H9 (cell line): ENCODE data around the gene EIF4H. TPM values are rescaled to one million over a fixed set of nuclear protein-coding genes. Genes with fewer than 3 reads are reported as not detected.
"Not testable (repeated sequence)": the region's sequence is repeated elsewhere in the genome, so short reads cannot be mapped to it uniquely, and the experiment has no call there.

Experiments
- DNase-seq: peaks from one replicate; pipeline ENCODE4 v3.0.0-alpha.2; 2017
- H2AFZ ChIP-seq: one replicate; pipeline ENCODE4 v1.6.1; 2013; ENCODE audit warnings: mild to moderate bottlenecking, low read length, control low read depth, moderate library complexity
- H2AK5ac ChIP-seq: 2 replicates; pipeline ENCODE4 v1.6.1; 2013; ENCODE audit warnings: low read length, control low read depth, mixed read lengths; ENCODE audit not compliant: insufficient read length
- H2BK120ac ChIP-seq: one replicate; pipeline ENCODE4 v1.6.1; 2013; ENCODE audit warnings: low read depth, mild to moderate bottlenecking, low read length, control low read depth, inconsistent platforms; ENCODE audit not compliant: poor library complexity, severe bottlenecking
- H2BK12ac ChIP-seq: 2 replicates; pipeline ENCODE4 v1.6.1; 2013; ENCODE audit warnings: low read length, control low read depth, mixed read lengths, low read depth; ENCODE audit not compliant: insufficient read length
- H2BK15ac ChIP-seq: 2 replicates; pipeline ENCODE4 v1.6.1; 2013; ENCODE audit warnings: low read depth, low read length, control low read depth
- H2BK20ac ChIP-seq: one replicate; pipeline ENCODE4 v1.6.1; 2013; ENCODE audit warnings: low read depth, mild to moderate bottlenecking, low read length, control low read depth, inconsistent platforms; ENCODE audit not compliant: poor library complexity, severe bottlenecking
- H2BK5ac ChIP-seq: 2 replicates; pipeline ENCODE4 v1.6.1; 2013; ENCODE audit warnings: low read length, control low read depth, mixed read lengths; ENCODE audit not compliant: insufficient read length
- H3K14ac ChIP-seq: 2 replicates; pipeline ENCODE4 v1.6.1; 2013; ENCODE audit warnings: low read length, control low read depth; ENCODE audit not compliant: insufficient read depth
- H3K18ac ChIP-seq: 2 replicates; pipeline ENCODE4 v1.6.1; 2013; ENCODE audit warnings: low read depth, mild to moderate bottlenecking, mixed read lengths, low read length, control low read depth; ENCODE audit not compliant: insufficient read length
- H3K23ac ChIP-seq: 2 replicates; pipeline ENCODE4 v1.6.1; 2013; ENCODE audit warnings: low read length, control low read depth, mixed read lengths, low read depth; ENCODE audit not compliant: insufficient read length
- H3K23me2 ChIP-seq: 2 replicates; pipeline ENCODE4 v1.6.1; 2013; ENCODE audit warnings: low read depth, mild to moderate bottlenecking, mixed read lengths, low read length, control low read depth; ENCODE audit not compliant: insufficient read length, poor library complexity, severe bottlenecking
- H3K27ac ChIP-seq: 2 replicates; pipeline ENCODE4 v1.5.1; 2013; ENCODE audit warnings: low read length, control low read depth, mixed read lengths, low read depth; ENCODE audit not compliant: insufficient read length
- H3K27me3 ChIP-seq: 2 replicates; pipeline ENCODE4 v1.6.1; 2013; ENCODE audit warnings: low read length, control low read depth, inconsistent platforms; ENCODE audit not compliant: insufficient read depth
- H3K4ac ChIP-seq: 2 replicates; pipeline ENCODE4 v1.6.1; 2013; ENCODE audit warnings: low read depth, mild to moderate bottlenecking, control low read depth, inconsistent platforms, low read length, moderate library complexity
- H3K4me1 ChIP-seq: 2 replicates; pipeline ENCODE4 v1.6.1; 2013; ENCODE audit warnings: low read length, control low read depth, inconsistent platforms; ENCODE audit not compliant: insufficient read depth
- H3K4me2 ChIP-seq: 2 replicates; pipeline ENCODE4 v1.6.1; 2013; ENCODE audit warnings: low read length, control low read depth, mixed read lengths; ENCODE audit not compliant: insufficient read length, insufficient read depth
- H3K56ac ChIP-seq: 2 replicates; pipeline ENCODE4 v1.6.1; 2013; ENCODE audit warnings: low read depth, mild to moderate bottlenecking, mixed read lengths, low read length, control low read depth; ENCODE audit not compliant: insufficient read length
- H3K79me1 ChIP-seq: 2 replicates; pipeline ENCODE4 v1.6.1; 2013; ENCODE audit warnings: low read depth, mild to moderate bottlenecking, moderate library complexity, low read length, control low read depth, inconsistent platforms; ENCODE audit not compliant: insufficient read depth, poor library complexity, severe bottlenecking
- H3K79me2 ChIP-seq: 2 replicates; pipeline ENCODE4 v1.6.1; 2013; ENCODE audit warnings: low read length, control low read depth, inconsistent platforms; ENCODE audit not compliant: insufficient read depth
- H3K9ac ChIP-seq: 2 replicates; pipeline ENCODE4 v1.6.1; 2013; ENCODE audit warnings: low read length, control low read depth, mixed read lengths; ENCODE audit not compliant: insufficient read length; ENCODE audit errors: extremely low read depth
- H3K9me3 ChIP-seq: one replicate; pipeline ENCODE4 v1.6.1; 2013; ENCODE audit warnings: low read depth, low read length, inconsistent platforms; ENCODE audit not compliant: control insufficient read depth
- H3T11ph ChIP-seq: one replicate; pipeline ENCODE4 v1.6.1; 2013; ENCODE audit warnings: mild to moderate bottlenecking, low read length, control low read depth, inconsistent platforms
- H4K20me1 ChIP-seq: one replicate; pipeline ENCODE4 v1.6.1; 2013; ENCODE audit not compliant: control insufficient read depth, insufficient read length, insufficient read depth
- H4K5ac ChIP-seq: 2 replicates; pipeline ENCODE4 v1.6.1; 2013; ENCODE audit warnings: low read depth, mild to moderate bottlenecking, mixed read lengths, low read length, control low read depth; ENCODE audit not compliant: insufficient read length
- H4K8ac ChIP-seq: replicated peaks from 2 replicates; pipeline ENCODE4 v1.6.1; 2013; ENCODE audit warnings: low read length, control low read depth, mixed read lengths, low read depth; ENCODE audit not compliant: insufficient read length
- H4K91ac ChIP-seq: 2 replicates; pipeline ENCODE4 v1.6.1; 2013; ENCODE audit warnings: low read depth, mild to moderate bottlenecking, moderate library complexity, mixed read lengths, low read length, control low read depth; ENCODE audit not compliant: insufficient read length
- H3K27ac Mint-ChIP-seq, 3 experiments: 2 replicates in 2 of 3; 3 replicates in 1 of 3; pipeline ENCODE4 v1.8.0; 2020 to 2021; ENCODE audit warnings: mixed read lengths in 3 of 3, mild to moderate bottlenecking in 1 of 3, moderate library complexity in 1 of 3
- H3K27me3 Mint-ChIP-seq: 2 replicates; pipeline ENCODE4 v1.8.0; 2021; ENCODE audit warnings: low read depth, mild to moderate bottlenecking, moderate library complexity, mixed read lengths
- H3K36me3 Mint-ChIP-seq, 3 experiments: 2 replicates in 2 of 3; 3 replicates in 1 of 3; pipeline ENCODE4 v1.8.0; 2020 to 2021; ENCODE audit warnings: low read depth in 3 of 3, mixed read lengths in 3 of 3; ENCODE audit not compliant: insufficient read depth in 1 of 3
- H3K4me1 Mint-ChIP-seq, 2 experiments: 2 replicates each; pipeline ENCODE4 v1.8.0; 2020; ENCODE audit warnings: mixed read lengths in 2 of 2
- H3K4me3 Mint-ChIP-seq, 2 experiments: 2 replicates in 1 of 2; 3 replicates in 1 of 2; pipeline ENCODE4 v1.8.0; 2020 to 2021; ENCODE audit warnings: mild to moderate bottlenecking in 2 of 2, mixed read lengths in 2 of 2, moderate library complexity in 1 of 2
- H3K9me3 Mint-ChIP-seq, 2 experiments: 2 replicates in 1 of 2; 3 replicates in 1 of 2; pipeline ENCODE4 v1.8.0; 2020; ENCODE audit warnings: mild to moderate bottlenecking in 2 of 2, mixed read lengths in 2 of 2, moderate library complexity in 1 of 2
- CTCF ChIP-seq: fragments of 200-600 bp; sonication (generic); conservative IDR thresholded peaks from 3 replicates; pipeline ENCODE4 v1.8.0; 2021; ENCODE audit warnings: antibody characterized with exemption, mild to moderate bottlenecking
- WGBS: extraction: QIAGEN DNeasy Blood & Tissue Kit; methylation state at CpG from one replicate; pipeline ENCODE4 v1.1.7; 2013; ENCODE audit warnings: missing lambda C conversion rate, low lambda C conversion rate, mixed read lengths; ENCODE audit not compliant: insufficient read length; ENCODE audit errors: extremely low coverage; 5-methylcytosine and 5-hydroxymethylcytosine counted together
- total RNA-seq: library from RNA; stranded (reverse); gene quantifications from 2 replicates; pipeline ENCODE4 v1.2.1, GENCODE V29; 2021

The EIF4H gene
- total RNA-seq, 1 experiment from 2014 or later, result 363 TPM

GRCh38 chr7:74165867-74166593 is 8.1 kb upstream of the EIF4H start:
- no peak for DNase-seq
- H3K4me1 Mint-ChIP-seq, result peaks cover 3 to 5% of the 10 kb centered on the region in 2 experiments; a peak in 2 of 4 replicates
- Histone ChIP-seq H3K9ac (no peak overlapping the region), H3K18ac (no peak overlapping the region), H3K9me3 (no peaks in the 10 kb centered on the region), H3K14ac (no peak overlapping the region), H3K56ac (no peak overlapping the region), H2BK120ac (no peak overlapping the region), H3K79me2 (no peaks in the 10 kb centered on the region), H4K8ac (no peak overlapping the region), H4K5ac (no peak overlapping the region), H3K27ac (no peak overlapping the region), H3K23ac (no peak overlapping the region), H3K4me1 (no peaks in the 10 kb centered on the region), H3K23me2 (no peaks in the 10 kb centered on the region), H2AFZ (no peak overlapping the region), H3K79me1 (no peaks in the 10 kb centered on the region), H2AK5ac (no peak overlapping the region), H2BK20ac (no peak overlapping the region), H2BK5ac (no peak overlapping the region), H4K91ac (no peak overlapping the region), H4K20me1 (no peaks in the 10 kb centered on the region), H3K27me3 (no peaks in the 10 kb centered on the region), H2BK12ac (no peak overlapping the region), H3K4ac (no peak overlapping the region), H3T11ph (no peak overlapping the region), H2BK15ac (no peak overlapping the region), H3K4me2 (no peak overlapping the region)
- peaks cover 4 to 7% of the 10 kb centered on the region in 2 experiments; a peak in 4 of 5 replicates for H3K9me3 Mint-ChIP-seq
- TF ChIP-seq CTCF, result no peak
- no peak overlapping the region for H3K4me3 Mint-ChIP-seq
- no peaks in the 10 kb centered on the region; the same call in 1 of the 2 replicates for H3K27me3 Mint-ChIP-seq
- no CpG with 5 or more reads among the region's 15 CpGs for WGBS
- peaks cover 3 to 5% (median 3%) of the 10 kb centered on the region in 3 experiments for H3K36me3 Mint-ChIP-seq
- no peak overlapping the region for H3K27ac Mint-ChIP-seq

GRCh38 chr7:74167324-74167723 is 6.8 kb upstream of the EIF4H start:
- H3K4ac ChIP-seq, H4K20me1 ChIP-seq, H3K9me3 Mint-ChIP-seq, H3K27me3 Mint-ChIP-seq, H2BK15ac ChIP-seq, H2BK120ac ChIP-seq, H3K27ac ChIP-seq, H2BK20ac ChIP-seq, H3K23ac ChIP-seq, H3K14ac ChIP-seq, H3K79me1 ChIP-seq, H4K5ac ChIP-seq, H2BK12ac ChIP-seq, H3K4me1 ChIP-seq, H3K36me3 Mint-ChIP-seq, H3K23me2 ChIP-seq, H3T11ph ChIP-seq, H3K27me3 ChIP-seq, DNase-seq, H4K91ac ChIP-seq, H3K56ac ChIP-seq, H2AFZ ChIP-seq, H3K9ac ChIP-seq, H2AK5ac ChIP-seq, H3K27ac Mint-ChIP-seq, H3K4me2 ChIP-seq, H3K4me1 Mint-ChIP-seq, H4K8ac ChIP-seq, H3K4me3 Mint-ChIP-seq, H3K79me2 ChIP-seq, H3K9me3 ChIP-seq, H2BK5ac ChIP-seq, H3K18ac ChIP-seq: not testable (repeated sequence)
- no CpG with 5 or more reads among the region's 6 CpGs for WGBS
